Astrocyte of the cerebellum (primary cell): ENCODE results near the gene ATXN1L.

ENCODE experiments used
- DNase-seq: peaks from one replicate; pipeline ENCODE4 v3.0.0-alpha.2; 2011; ENCODE audit warnings: low read depth
- H3K4me3 ChIP-seq: 2 replicates; pipeline ENCODE4 v1.5.1; 2011; ENCODE audit warnings: mild to moderate bottlenecking, low read depth, low read length, moderate library complexity
- in situ Hi-C: cut with HindIII; loops from 2 replicates; pipeline ENCODE4 v1.10.0; 2017; ENCODE audit warnings: low sequenced_read_pairs
- TF ChIP-seq, protein P1 (sequence below): IDR thresholded peaks from 2 replicates; pipeline ENCODE4 v1.5.1; 2012; ENCODE audit warnings: low read length, low read depth, moderate library complexity, mild to moderate bottlenecking; ENCODE audit errors: missing control alignments

ATXN1L gene

DNA sequence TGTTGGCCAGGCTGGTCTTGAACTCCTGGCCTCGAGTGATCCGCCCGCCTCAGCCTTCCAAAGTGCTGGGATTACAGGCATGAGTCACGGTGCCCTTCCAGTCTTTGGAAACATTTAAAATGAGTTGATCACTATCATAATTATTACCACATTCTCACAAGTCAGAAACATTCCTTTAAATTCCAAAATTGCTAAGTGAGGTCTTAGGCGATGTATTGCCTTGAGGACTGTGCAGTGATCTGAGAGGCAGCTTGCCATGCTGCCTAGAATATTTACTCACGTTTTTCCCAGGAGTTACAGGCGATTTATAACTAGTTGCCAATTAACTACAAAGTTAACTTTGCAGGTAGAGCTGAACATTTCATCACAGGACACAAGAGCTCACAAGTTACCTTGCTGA, 5.7 kb upstream of the ATXN1L start:
- DNase-seq, result no peak
- H3K4me3 ChIP-seq, result no peak overlapping the region
- TF ChIP-seq, protein P1, sequence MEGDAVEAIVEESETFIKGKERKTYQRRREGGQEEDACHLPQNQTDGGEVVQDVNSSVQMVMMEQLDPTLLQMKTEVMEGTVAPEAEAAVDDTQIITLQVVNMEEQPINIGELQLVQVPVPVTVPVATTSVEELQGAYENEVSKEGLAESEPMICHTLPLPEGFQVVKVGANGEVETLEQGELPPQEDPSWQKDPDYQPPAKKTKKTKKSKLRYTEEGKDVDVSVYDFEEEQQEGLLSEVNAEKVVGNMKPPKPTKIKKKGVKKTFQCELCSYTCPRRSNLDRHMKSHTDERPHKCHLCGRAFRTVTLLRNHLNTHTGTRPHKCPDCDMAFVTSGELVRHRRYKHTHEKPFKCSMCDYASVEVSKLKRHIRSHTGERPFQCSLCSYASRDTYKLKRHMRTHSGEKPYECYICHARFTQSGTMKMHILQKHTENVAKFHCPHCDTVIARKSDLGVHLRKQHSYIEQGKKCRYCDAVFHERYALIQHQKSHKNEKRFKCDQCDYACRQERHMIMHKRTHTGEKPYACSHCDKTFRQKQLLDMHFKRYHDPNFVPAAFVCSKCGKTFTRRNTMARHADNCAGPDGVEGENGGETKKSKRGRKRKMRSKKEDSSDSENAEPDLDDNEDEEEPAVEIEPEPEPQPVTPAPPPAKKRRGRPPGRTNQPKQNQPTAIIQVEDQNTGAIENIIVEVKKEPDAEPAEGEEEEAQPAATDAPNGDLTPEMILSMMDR, result no peak
- in situ Hi-C loops, result no loop called here

GRCh38 chr16:71843572-71843971, 2.2 kb upstream of the ATXN1L start:
- no peak for DNase-seq
- no peak overlapping the region for H3K4me3 ChIP-seq
- TF ChIP-seq, protein P1, result no peak
- in situ Hi-C loops, result no loop called here

- peak overlapping the region; percentile 98 for H3K4me3 ChIP-seq
- in situ Hi-C loops, result loop anchor here (5.0 kb wide), 1 partner anchor 59 kb away; no protein-coding TSS in a partner anchor
- TF ChIP-seq, protein P1, result no peak
- DNase-seq, result no peak
Observed at GRCh38 chr16:71846431-71846830, 655 bp downstream of the ATXN1L start.

DNA sequence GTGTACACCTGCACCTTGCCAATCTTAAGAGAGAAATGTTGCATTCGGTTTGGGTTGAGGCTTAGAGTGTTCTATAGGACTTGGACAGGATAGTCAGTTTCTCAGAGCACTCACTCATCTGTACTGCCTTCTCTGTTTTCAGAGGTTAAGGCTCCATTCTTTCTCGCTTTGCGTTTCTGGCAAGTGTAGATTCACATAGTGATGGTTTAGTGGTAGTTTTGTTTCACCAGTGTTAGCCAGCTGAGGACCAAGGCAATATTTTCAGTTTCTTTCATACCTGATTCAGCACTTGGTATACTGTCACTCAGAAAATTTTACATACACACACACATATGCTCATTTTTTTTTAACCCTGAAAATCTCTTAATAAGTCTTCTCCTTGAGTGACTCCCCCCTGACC, 1.3 kb downstream of the ATXN1L start:
- peak overlapping the region; percentile 98 for H3K4me3 ChIP-seq
- TF ChIP-seq, protein P1, result no peak
- DNase-seq, result no peak
- in situ Hi-C loops, result loop anchor here (5.0 kb wide), 1 partner anchor 60 kb away; no protein-coding TSS in a partner anchor

DNA sequence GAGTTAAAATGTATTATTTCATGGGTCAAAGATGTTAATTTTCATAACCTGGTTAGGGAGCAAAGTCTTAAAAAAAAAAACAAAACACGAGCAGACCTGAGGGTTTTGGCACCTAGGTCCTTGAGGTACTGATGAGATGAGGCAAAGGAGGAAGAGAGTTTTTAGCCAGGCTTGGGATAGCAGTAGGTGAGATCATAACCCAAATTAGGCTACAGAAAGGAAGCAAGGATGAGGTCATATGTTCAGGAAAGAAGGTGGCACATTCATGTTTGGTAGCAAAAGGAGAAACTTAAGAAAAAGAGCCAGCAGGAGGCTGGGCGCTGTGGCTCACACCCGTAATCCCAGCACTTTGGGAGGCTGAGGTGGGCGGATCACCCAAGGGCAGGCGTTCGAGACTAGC, 2.8 kb downstream of the ATXN1L start:
- in situ Hi-C loops, result loop anchor here (5.0 kb wide), 1 partner anchor 61 kb away; no protein-coding TSS in a partner anchor
- TF ChIP-seq, protein P1, result no peak

GRCh38 chr16:71851746-71852145, 6.0 kb downstream of the ATXN1L start:
- H3K4me3 ChIP-seq, result no peak overlapping the region
- TF ChIP-seq, protein P1, result no peak
- in situ Hi-C loops, result no loop called here

More for the DNA sequence above, 2.8 kb downstream of the ATXN1L start:
- no peak for DNase-seq
- H3K4me3 ChIP-seq, result no peak overlapping the region

More at GRCh38 chr16:71851746-71852145, 6.0 kb downstream of the ATXN1L start:
- no peak for DNase-seq
